Activated T-cell treated with anti-CD3 and anti-CD28 coated beads, Interleukin-2, amount 50 U/mL, for 1 hour (primary cell): ENCODE data around the gene EXD3.
A peak's percentile ranks its signal among the peaks of the same experiment; 100 is the strongest.

Source experiments
- DNase-seq: peaks from one replicate; pipeline ENCODE4 v3.0.0-alpha.2; 2020

EXD3 gene

GRCh38 chr9:137314561-137315560, 108.1 kb downstream of the EXD3 start:
- peak; percentile 18 for DNase-seq

GRCh38 chr9:137313956-137314560, 108.9 kb downstream of the EXD3 start:
- peak; percentile 15 for DNase-seq

GRCh38 chr9:137313326-137313936, 109.5 kb downstream of the EXD3 start:
- peak; percentile 16 for DNase-seq

- no peak for DNase-seq
Measured at GRCh38 chr9:137312852-137313325, 110.1 kb downstream of the EXD3 start.

- peak; percentile 16 for DNase-seq
Measured at GRCh38 chr9:137311986-137312851, 110.7 kb downstream of the EXD3 start.

- DNase-seq = peak; percentile 49
Measured at GRCh38 chr9:137311171-137311985, 111.6 kb downstream of the EXD3 start.

GRCh38 chr9:137310189-137311052, 112.5 kb downstream of the EXD3 start:
- DNase-seq = peak; percentile 16

GRCh38 chr9:137309368-137310188, 113.4 kb downstream of the EXD3 start:
- DNase-seq = no peak

- no peak for DNase-seq
Measured at GRCh38 chr9:137308057-137308619, 114.8 kb downstream of the EXD3 start.

- no peak for DNase-seq
Measured at GRCh38 chr9:137307255-137308056, 115.5 kb downstream of the EXD3 start.

GRCh38 chr9:137306850-137307254, 116.1 kb downstream of the EXD3 start:
- DNase-seq = no peak

GRCh38 chr9:137306066-137306849, 116.7 kb downstream of the EXD3 start:
- no peak for DNase-seq

GRCh38 chr9:137305798-137306065, 117.2 kb downstream of the EXD3 start:
- no peak for DNase-seq

GRCh38 chr9:137305060-137305797, 117.7 kb downstream of the EXD3 start:
- DNase-seq = peak; percentile 64

GRCh38 chr9:137304383-137305059, 118.4 kb downstream of the EXD3 start:
- no peak for DNase-seq

GRCh38 chr9:137303893-137304382, 119.0 kb downstream of the EXD3 start:
- DNase-seq = no peak
